IMR-90 (cell line): ENCODE data around the gene SPECC1L. TPM values are rescaled to one million over a fixed set of nuclear protein-coding genes. Genes with fewer than 3 reads are reported as not detected.
"Not testable (repeated sequence)": the region's sequence is repeated elsewhere in the genome, so short reads cannot be mapped to it uniquely, and the experiment has no call there.

Source experiments
- ATAC-seq: fragments of 200-7000 bp; cut with Tn5 transposase; 2 replicates; pipeline ENCODE4 v1.9.1; 2020; ENCODE audit warnings: low read depth, mild to moderate bottlenecking, moderate library complexity
- BruUV-seq: library from RNA; stranded (reverse); fragments of 400-500 nt; replicated peaks from 2 replicates; lab custom pipeline; 2021; lab: Mats Ljungman, UMichigan
- CTCF ChIA-PET: fragments of 300-600 bp; formaldehyde crosslinking; extraction: SDS; loops from one replicate; lab custom pipeline; 2021; ENCODE audit warnings: antibody characterized with exemption; lab: Yijun Ruan, JAX
- POLR2A ChIA-PET: fragments of 300-600 bp; sonication (Branson Sonifier 250); formaldehyde crosslinking; loops from one replicate; lab custom pipeline; 2022; ENCODE audit warnings: antibody characterized with exemption; ENCODE audit not compliant: unreplicated experiment; lab: Charles Lee
- DNase-seq: peaks from one replicate; pipeline ENCODE4 v3.0.0; 2013
- H2AFZ ChIP-seq: replicated peaks from 2 replicates; pipeline ENCODE3; 2013; ENCODE audit warnings: low read length, mild to moderate bottlenecking; ENCODE audit not compliant: poor library complexity
- H2AK5ac ChIP-seq: 2 replicates; pipeline ENCODE4 v1.6.1; 2013; ENCODE audit warnings: low read depth, low read length, inconsistent platforms
- H2AK9ac ChIP-seq: replicated peaks from 2 replicates; pipeline ENCODE3; 2013; ENCODE audit warnings: mild to moderate bottlenecking, low read depth, low read length, moderate library complexity; ENCODE audit not compliant: poor library complexity
- H2BK120ac ChIP-seq: 2 replicates; pipeline ENCODE4 v1.6.1; 2013; ENCODE audit warnings: low read depth, low read length, inconsistent platforms
- H2BK15ac ChIP-seq: 3 replicates; pipeline ENCODE4 v1.6.1; 2013; ENCODE audit warnings: low read depth, low read length, inconsistent platforms
- H2BK20ac ChIP-seq: 2 replicates; pipeline ENCODE4 v1.6.1; 2013; ENCODE audit warnings: low read depth, mild to moderate bottlenecking, inconsistent platforms, low read length, moderate library complexity
- H2BK5ac ChIP-seq: 2 replicates; pipeline ENCODE4 v1.6.1; 2013; ENCODE audit warnings: mild to moderate bottlenecking, low read depth, low read length, inconsistent platforms; ENCODE audit not compliant: poor library complexity, severe bottlenecking
- H3K14ac ChIP-seq: replicated peaks from 2 replicates; pipeline ENCODE4 v1.6.1; 2013; ENCODE audit warnings: low read depth, low read length, inconsistent platforms
- H3K18ac ChIP-seq: 2 replicates; pipeline ENCODE4 v1.6.1; 2013; ENCODE audit warnings: low read depth, low read length, control low read depth
- H3K23ac ChIP-seq: 2 replicates; pipeline ENCODE4 v1.6.1; 2013; ENCODE audit warnings: low read depth, low read length, inconsistent platforms
- H3K27ac ChIP-seq: 2 replicates; pipeline ENCODE4 v1.5.1; 2013; ENCODE audit warnings: mild to moderate bottlenecking, control low read depth, low read length; ENCODE audit not compliant: insufficient read depth
- H3K27me3 ChIP-seq: 2 replicates; pipeline ENCODE4 v1.6.1; 2013; ENCODE audit warnings: low read length; ENCODE audit not compliant: control insufficient read depth, insufficient read depth
- H3K36me3 ChIP-seq: 2 replicates; pipeline ENCODE4 v1.6.1; 2013; ENCODE audit warnings: low read length, mixed read lengths; ENCODE audit not compliant: control insufficient read depth, insufficient read depth
- H3K4ac ChIP-seq: 2 replicates; pipeline ENCODE4 v1.6.1; 2013; ENCODE audit warnings: low read depth, low read length, inconsistent platforms
- H3K4me1 ChIP-seq: 2 replicates; pipeline ENCODE4 v1.6.1; 2013; ENCODE audit warnings: low read length, mixed read lengths; ENCODE audit not compliant: control insufficient read depth, insufficient read depth
- H3K4me2 ChIP-seq: 2 replicates; pipeline ENCODE4 v1.6.1; 2013; ENCODE audit warnings: low read depth, mild to moderate bottlenecking, control low read depth, low read length, moderate library complexity
- H3K4me3 ChIP-seq: 2 replicates; pipeline ENCODE4 v1.5.1; 2013; ENCODE audit warnings: low read depth, mild to moderate bottlenecking, control low read depth, low read length, moderate library complexity; ENCODE audit not compliant: insufficient read depth
- H3K56ac ChIP-seq: 2 replicates; pipeline ENCODE4 v1.6.1; 2013; ENCODE audit warnings: low read length, inconsistent platforms; ENCODE audit not compliant: insufficient read depth; ENCODE audit errors: extremely low read depth
- H3K79me1 ChIP-seq, 2 experiments: 2 replicates each; pipeline ENCODE4 v1.6.1; 2013; ENCODE audit warnings: low read length in 2 of 2, inconsistent platforms in 1 of 2, low read depth in 1 of 2
- H3K9ac ChIP-seq: 2 replicates; pipeline ENCODE4 v1.6.1; 2013; ENCODE audit warnings: low read depth, low read length, control low read depth
- H3K9me1 ChIP-seq: 2 replicates; pipeline ENCODE4 v1.6.1; 2013; ENCODE audit warnings: low read length, inconsistent platforms; ENCODE audit not compliant: insufficient read depth
- H3K9me3 ChIP-seq: 2 replicates; pipeline ENCODE4 v1.6.1; 2013; ENCODE audit warnings: low read length; ENCODE audit not compliant: control insufficient read depth, insufficient read depth
- H4K20me1 ChIP-seq: 2 replicates; pipeline ENCODE4 v1.6.1; 2013; ENCODE audit warnings: low read length, inconsistent platforms; ENCODE audit not compliant: insufficient read depth
- H4K5ac ChIP-seq: 2 replicates; pipeline ENCODE4 v1.6.1; 2013; ENCODE audit warnings: mild to moderate bottlenecking, low read depth, low read length, control low read depth
- H4K8ac ChIP-seq, 2 experiments: 2 replicates each; pipeline ENCODE4 v1.6.1; 2013; ENCODE audit warnings: low read depth in 2 of 2, low read length in 2 of 2, control low read depth in 1 of 2, inconsistent platforms in 1 of 2
- H4K91ac ChIP-seq: 2 replicates; pipeline ENCODE4 v1.6.1; 2013; ENCODE audit warnings: low read depth, low read length, inconsistent platforms; ENCODE audit not compliant: insufficient read depth
- WGBS, 2 experiments: methylation state at CpG; one replicate each; pipeline versions ENCODE4 v1.1.5 to v1.1.7; 2013; ENCODE audit warnings: missing lambda C conversion rate in 2 of 2; ENCODE audit not compliant: insufficient read length in 1 of 2; ENCODE audit errors: extremely low coverage in 2 of 2; 5-methylcytosine and 5-hydroxymethylcytosine counted together
- dilution Hi-C: fragments of 300-500 bp; cut with HindIII; formaldehyde crosslinking; loops from one replicate; pipeline ENCODE4 v1.14.3; 2018; ENCODE audit warnings: low sequenced_read_pairs; ENCODE audit not compliant: unreplicated experiment
- in situ Hi-C: fragments of 300-500 bp; cut with MboI; formaldehyde crosslinking; loops from 3 replicates; pipeline ENCODE4 v1.14.3; 2019; ENCODE audit warnings: low sequenced_read_pairs, inconsistent platforms, mixed read lengths
- intact Hi-C: fragments of 100-400 bp; cut with micrococcal nuclease; formaldehyde crosslinking; loops from 2 replicates; pipeline ENCODE4 v1.10.0; 2022
- polyA plus RNA-seq, 3 experiments: library from polyadenylated mRNA; depleted of rRNA; stranded (reverse); fragments of >200 nt; gene quantifications; 2 replicates each; pipeline ENCODE4 v1.2.3, GENCODE V29; 2012; ENCODE audit warnings: low replicate concordance in 1 of 3
- total RNA-seq: library from RNA; depleted of rRNA; stranded (reverse); fragments of >200 nt; gene quantifications from 2 replicates; pipeline ENCODE4 v1.2.3, GENCODE V29; 2012

The SPECC1L gene
- total and polyA plus RNA-seq, 2 of the 4 experiments (the other 2 are of a cell fraction): 18.7 to 44.1 TPM

DNA sequence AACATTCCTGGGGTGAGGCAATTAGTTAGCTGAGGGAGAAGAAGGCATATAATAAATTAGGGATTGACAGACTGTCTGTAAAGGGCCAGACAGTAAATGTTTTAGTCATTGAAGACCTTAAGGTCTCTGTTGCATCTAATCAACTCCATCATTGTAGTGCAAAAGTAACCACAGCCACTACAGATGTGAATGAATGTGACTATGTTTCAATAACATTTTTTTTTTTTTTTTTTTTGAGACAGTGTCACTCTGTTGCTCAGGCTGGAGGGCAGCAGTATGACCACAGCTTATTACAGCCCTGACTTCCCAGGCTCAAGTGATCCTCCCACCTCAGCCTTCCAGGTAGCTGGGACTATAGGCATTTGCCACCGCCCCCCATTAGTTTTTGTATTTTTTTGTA is 9.7 kb downstream of the SPECC1L start:
- H3K36me3 ChIP-seq, in situ Hi-C loops, ATAC-seq, H2AFZ ChIP-seq, H3K56ac ChIP-seq, H4K8ac ChIP-seq, H3K4ac ChIP-seq, POLR2A ChIA-PET, H2BK120ac ChIP-seq, H3K27ac ChIP-seq, H2AK5ac ChIP-seq, H2BK20ac ChIP-seq, H2BK15ac ChIP-seq, DNase-seq, H3K4me1 ChIP-seq, H3K4me3 ChIP-seq, BruUV-seq, H4K91ac ChIP-seq, H3K27me3 ChIP-seq, H3K9ac ChIP-seq, H2AK9ac ChIP-seq, dilution Hi-C loops, H3K4me2 ChIP-seq, H3K14ac ChIP-seq, H3K9me1 ChIP-seq, intact Hi-C loops, H3K18ac ChIP-seq, CTCF ChIA-PET, H3K23ac ChIP-seq, H3K9me3 ChIP-seq, H4K5ac ChIP-seq, H2BK5ac ChIP-seq: not testable (repeated sequence)
- WGBS, 2 experiments: no CpG with 5 or more reads among the region's 1 CpG
- Histone ChIP-seq H3K79me1 (peaks cover 14 to 35% of the 10 kb centered on the region in 2 experiments), H4K20me1 (peaks cover 22% of the 10 kb centered on the region)
